WTC11 (cell line): ENCODE measurements around the gene PDE8A. TPM values are rescaled to one million over a fixed set of nuclear protein-coding genes. Genes with fewer than 3 reads are reported as not detected.

Source experiments
- ATAC-seq: fragments of 200-7000 bp; cut with Tn5 transposase; 2 replicates; pipeline ENCODE4 v1.10.0; 2021; ENCODE audit warnings: mild to moderate bottlenecking, moderate library complexity
- CTCF ChIA-PET: fragments of 300-600 bp; sonication (Branson Sonifier 250); formaldehyde crosslinking; loops from one replicate; lab custom pipeline; 2021; ENCODE audit warnings: antibody characterized with exemption; lab: Charles Lee
- POLR2A ChIA-PET: fragments of 350-600 bp; sonication (Branson Sonifier 250); formaldehyde crosslinking; loops from one replicate; lab custom pipeline; 2021; ENCODE audit warnings: antibody characterized with exemption; lab: Charles Lee
- DNase-seq: peaks from one replicate; pipeline ENCODE4 v3.0.0; 2021; ENCODE audit warnings: low spot score
- H3K27ac Mint-ChIP-seq: 2 replicates; pipeline ENCODE4 v1.8.0; 2021; ENCODE audit warnings: mixed read lengths
- H3K27me3 Mint-ChIP-seq: 2 replicates; pipeline ENCODE4 v1.8.0; 2021; ENCODE audit warnings: low read depth, mild to moderate bottlenecking, moderate library complexity, mixed read lengths
- H3K36me3 Mint-ChIP-seq: 2 replicates; pipeline ENCODE4 v1.8.0; 2021; ENCODE audit warnings: mixed read lengths
- H3K4me1 Mint-ChIP-seq: 2 replicates; pipeline ENCODE4 v1.8.0; 2022; ENCODE audit warnings: mixed read lengths
- H3K4me3 Mint-ChIP-seq: 2 replicates; pipeline ENCODE4 v1.8.0; 2021; ENCODE audit warnings: mild to moderate bottlenecking, moderate library complexity, mixed read lengths
- H3K9me3 Mint-ChIP-seq: 2 replicates; pipeline ENCODE4 v1.8.0; 2021; ENCODE audit warnings: mixed read lengths
- EMX1 ChIP-seq: fragments of 250-450 bp; sonication (Bioruptor Pico); IDR thresholded peaks from 2 replicates; pipeline ENCODE4 v1.8.0; 2021; ENCODE audit warnings: mild to moderate bottlenecking
- GABPB1 ChIP-seq: sonication (generic); formaldehyde crosslinking; IDR thresholded peaks from 2 replicates; pipeline ENCODE4 v1.8.1; 2023; ENCODE audit warnings: mild to moderate bottlenecking, missing genetic modification reagents
- JAZF1 ChIP-seq: fragments of 250-450 bp; sonication (Bioruptor Pico); IDR thresholded peaks from 2 replicates; pipeline ENCODE4 v1.9.0; 2021; ENCODE audit warnings: moderate library complexity, mild to moderate bottlenecking, inconsistent platforms
- NFE2L1 ChIP-seq: sonication (generic); formaldehyde crosslinking; IDR thresholded peaks from 2 replicates; pipeline ENCODE4 v1.8.1; 2023; ENCODE audit warnings: missing genetic modification reagents
- TCF7 ChIP-seq: sonication (generic); formaldehyde crosslinking; IDR thresholded peaks from 2 replicates; pipeline ENCODE4 v1.8.0; 2022; ENCODE audit warnings: mild to moderate bottlenecking, low read depth, missing genetic modification reagents, moderate library complexity
- ZNF219 ChIP-seq: sonication (generic); formaldehyde crosslinking; IDR thresholded peaks from 2 replicates; pipeline ENCODE4 v1.8.0; 2023; ENCODE audit warnings: missing genetic modification reagents, mild to moderate bottlenecking, borderline replicate concordance
- ZNF416 ChIP-seq: fragments of 250-450 bp; sonication (Bioruptor Pico); IDR thresholded peaks from 2 replicates; pipeline ENCODE4 v1.9.0; 2021; ENCODE audit warnings: mild to moderate bottlenecking, inconsistent platforms
- ZNF423 ChIP-seq: fragments of 250-450 bp; sonication (Bioruptor Pico); IDR thresholded peaks from 2 replicates; pipeline ENCODE4 v2.1.2; 2022; ENCODE audit warnings: mild to moderate bottlenecking, moderate library complexity
- total RNA-seq: library from RNA; stranded (reverse); gene quantifications from 3 replicates; pipeline ENCODE4 v1.2.3, GENCODE V29; 2021
- TF ChIP-seq, protein P1 (sequence below): sonication (generic); formaldehyde crosslinking; IDR thresholded peaks from 2 replicates; pipeline ENCODE4 v1.8.1; 2022; ENCODE audit warnings: low read depth, missing genetic modification reagents, borderline replicate concordance
- TF ChIP-seq, protein P2 (sequence below): sonication (generic); formaldehyde crosslinking; IDR thresholded peaks from 2 replicates; pipeline ENCODE4 v1.8.1; 2022; ENCODE audit warnings: missing genetic modification reagents, borderline replicate concordance
- TF ChIP-seq, protein P3 (sequence below): sonication (generic); formaldehyde crosslinking; IDR thresholded peaks from 2 replicates; pipeline ENCODE4 v1.8.0; 2023; ENCODE audit warnings: missing genetic modification reagents, mild to moderate bottlenecking, borderline replicate concordance
- TF ChIP-seq, protein P4 (sequence below): sonication (generic); formaldehyde crosslinking; IDR thresholded peaks from 2 replicates; pipeline ENCODE4 v1.8.0; 2023; ENCODE audit warnings: mild to moderate bottlenecking, missing genetic modification reagents
- TF ChIP-seq, protein P5 (sequence below): fragments of 200-600 bp; IDR thresholded peaks from 2 replicates; pipeline ENCODE4 v1.8.0; 2022; ENCODE audit warnings: antibody characterized with exemption
- TF ChIP-seq, protein P6 (sequence below): sonication (generic); formaldehyde crosslinking; IDR thresholded peaks from 2 replicates; pipeline ENCODE4 v1.8.1; 2022; ENCODE audit warnings: low read depth, mild to moderate bottlenecking, moderate library complexity, missing genetic modification reagents, borderline replicate concordance
- TF ChIP-seq, protein P7 (sequence below): sonication (generic); formaldehyde crosslinking; IDR thresholded peaks from 2 replicates; pipeline ENCODE4 v1.8.0; 2022; ENCODE audit warnings: mild to moderate bottlenecking, missing genetic modification reagents

The PDE8A gene
- total RNA-seq, 1 experiment from 2014 or later, result 13.9 TPM

DNA sequence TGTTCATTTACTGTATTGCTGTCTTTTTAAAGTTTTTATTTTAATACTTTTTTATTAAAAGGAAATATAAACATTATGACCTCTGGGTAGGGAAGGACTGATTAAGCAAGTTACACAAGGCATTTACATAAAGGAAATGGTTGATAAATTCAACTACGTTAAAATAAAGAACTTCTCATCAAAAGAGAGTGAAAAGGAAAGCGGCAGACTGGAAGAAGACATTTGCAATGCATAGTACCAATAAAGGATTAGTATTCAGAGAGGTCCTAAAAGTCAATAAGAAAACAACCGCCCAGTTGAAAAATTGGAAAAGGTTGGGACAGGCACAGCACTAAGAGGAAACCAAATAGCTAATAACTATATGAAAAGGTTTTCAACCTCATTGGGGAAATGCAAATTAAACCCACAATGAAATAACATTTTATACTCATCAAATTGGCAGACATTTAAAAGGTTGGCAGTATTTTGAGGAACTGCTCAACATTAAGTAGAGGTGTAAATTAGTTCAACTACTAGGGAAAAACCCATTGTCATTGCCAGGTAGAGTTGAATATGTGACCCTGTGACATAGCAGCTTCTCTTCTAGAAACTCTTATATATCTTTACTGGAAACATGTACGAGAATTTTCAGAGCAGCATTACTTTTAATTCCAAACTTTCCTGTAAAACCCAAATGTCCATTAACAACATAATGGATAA is 9.5 kb downstream of the PDE8A start:
- CTCF ChIA-PET, result interaction anchor here (1.1 kb wide), 1 partner anchor 178 kb away, joined by 4 read pairs; no protein-coding TSS in a partner anchor
- DNase-seq (no peak), ATAC-seq (no peak)
- Mint-ChIP-seq H3K4me1 (peaks cover 24% of the 10 kb centered on the region), H3K4me3 (no peak overlapping the region), H3K27me3 (no peaks in the 10 kb centered on the region), H3K9me3 (no peaks in the 10 kb centered on the region), H3K27ac (no peak overlapping the region), H3K36me3 (no peaks in the 10 kb centered on the region)
- POLR2A ChIA-PET, result no interaction called here
- TF ChIP-seq GABPB1 (CRISPR knock-in tag) (no peak), ZNF219 (no peak), JAZF1 (CRISPR knock-in tag) (no peak), ZNF416 (CRISPR knock-in tag) (no peak), NFE2L1 (CRISPR knock-in tag) (no peak), TCF7 (CRISPR knock-in tag) (no peak)
- TF ChIP-seq, protein P1, sequence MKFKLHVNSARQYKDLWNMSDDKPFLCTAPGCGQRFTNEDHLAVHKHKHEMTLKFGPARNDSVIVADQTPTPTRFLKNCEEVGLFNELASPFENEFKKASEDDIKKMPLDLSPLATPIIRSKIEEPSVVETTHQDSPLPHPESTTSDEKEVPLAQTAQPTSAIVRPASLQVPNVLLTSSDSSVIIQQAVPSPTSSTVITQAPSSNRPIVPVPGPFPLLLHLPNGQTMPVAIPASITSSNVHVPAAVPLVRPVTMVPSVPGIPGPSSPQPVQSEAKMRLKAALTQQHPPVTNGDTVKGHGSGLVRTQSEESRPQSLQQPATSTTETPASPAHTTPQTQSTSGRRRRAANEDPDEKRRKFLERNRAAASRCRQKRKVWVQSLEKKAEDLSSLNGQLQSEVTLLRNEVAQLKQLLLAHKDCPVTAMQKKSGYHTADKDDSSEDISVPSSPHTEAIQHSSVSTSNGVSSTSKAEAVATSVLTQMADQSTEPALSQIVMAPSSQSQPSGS (CRISPR knock-in tag), result no peak
- TF ChIP-seq, protein P2, sequence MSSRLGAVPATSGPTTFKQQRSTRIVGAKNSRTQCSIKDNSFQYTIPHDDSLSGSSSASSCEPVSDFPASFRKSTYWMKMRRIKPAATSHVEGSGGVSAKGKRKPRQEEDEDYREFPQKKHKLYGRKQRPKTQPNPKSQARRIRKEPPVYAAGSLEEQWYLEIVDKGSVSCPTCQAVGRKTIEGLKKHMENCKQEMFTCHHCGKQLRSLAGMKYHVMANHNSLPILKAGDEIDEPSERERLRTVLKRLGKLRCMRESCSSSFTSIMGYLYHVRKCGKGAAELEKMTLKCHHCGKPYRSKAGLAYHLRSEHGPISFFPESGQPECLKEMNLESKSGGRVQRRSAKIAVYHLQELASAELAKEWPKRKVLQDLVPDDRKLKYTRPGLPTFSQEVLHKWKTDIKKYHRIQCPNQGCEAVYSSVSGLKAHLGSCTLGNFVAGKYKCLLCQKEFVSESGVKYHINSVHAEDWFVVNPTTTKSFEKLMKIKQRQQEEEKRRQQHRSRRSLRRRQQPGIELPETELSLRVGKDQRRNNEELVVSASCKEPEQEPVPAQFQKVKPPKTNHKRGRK, result no peak
- TF ChIP-seq, protein P3, sequence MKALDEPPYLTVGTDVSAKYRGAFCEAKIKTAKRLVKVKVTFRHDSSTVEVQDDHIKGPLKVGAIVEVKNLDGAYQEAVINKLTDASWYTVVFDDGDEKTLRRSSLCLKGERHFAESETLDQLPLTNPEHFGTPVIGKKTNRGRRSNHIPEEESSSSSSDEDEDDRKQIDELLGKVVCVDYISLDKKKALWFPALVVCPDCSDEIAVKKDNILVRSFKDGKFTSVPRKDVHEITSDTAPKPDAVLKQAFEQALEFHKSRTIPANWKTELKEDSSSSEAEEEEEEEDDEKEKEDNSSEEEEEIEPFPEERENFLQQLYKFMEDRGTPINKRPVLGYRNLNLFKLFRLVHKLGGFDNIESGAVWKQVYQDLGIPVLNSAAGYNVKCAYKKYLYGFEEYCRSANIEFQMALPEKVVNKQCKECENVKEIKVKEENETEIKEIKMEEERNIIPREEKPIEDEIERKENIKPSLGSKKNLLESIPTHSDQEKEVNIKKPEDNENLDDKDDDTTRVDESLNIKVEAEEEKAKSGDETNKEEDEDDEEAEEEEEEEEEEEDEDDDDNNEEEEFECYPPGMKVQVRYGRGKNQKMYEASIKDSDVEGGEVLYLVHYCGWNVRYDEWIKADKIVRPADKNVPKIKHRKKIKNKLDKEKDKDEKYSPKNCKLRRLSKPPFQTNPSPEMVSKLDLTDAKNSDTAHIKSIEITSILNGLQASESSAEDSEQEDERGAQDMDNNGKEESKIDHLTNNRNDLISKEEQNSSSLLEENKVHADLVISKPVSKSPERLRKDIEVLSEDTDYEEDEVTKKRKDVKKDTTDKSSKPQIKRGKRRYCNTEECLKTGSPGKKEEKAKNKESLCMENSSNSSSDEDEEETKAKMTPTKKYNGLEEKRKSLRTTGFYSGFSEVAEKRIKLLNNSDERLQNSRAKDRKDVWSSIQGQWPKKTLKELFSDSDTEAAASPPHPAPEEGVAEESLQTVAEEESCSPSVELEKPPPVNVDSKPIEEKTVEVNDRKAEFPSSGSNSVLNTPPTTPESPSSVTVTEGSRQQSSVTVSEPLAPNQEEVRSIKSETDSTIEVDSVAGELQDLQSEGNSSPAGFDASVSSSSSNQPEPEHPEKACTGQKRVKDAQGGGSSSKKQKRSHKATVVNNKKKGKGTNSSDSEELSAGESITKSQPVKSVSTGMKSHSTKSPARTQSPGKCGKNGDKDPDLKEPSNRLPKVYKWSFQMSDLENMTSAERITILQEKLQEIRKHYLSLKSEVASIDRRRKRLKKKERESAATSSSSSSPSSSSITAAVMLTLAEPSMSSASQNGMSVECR, result no peak

DNA sequence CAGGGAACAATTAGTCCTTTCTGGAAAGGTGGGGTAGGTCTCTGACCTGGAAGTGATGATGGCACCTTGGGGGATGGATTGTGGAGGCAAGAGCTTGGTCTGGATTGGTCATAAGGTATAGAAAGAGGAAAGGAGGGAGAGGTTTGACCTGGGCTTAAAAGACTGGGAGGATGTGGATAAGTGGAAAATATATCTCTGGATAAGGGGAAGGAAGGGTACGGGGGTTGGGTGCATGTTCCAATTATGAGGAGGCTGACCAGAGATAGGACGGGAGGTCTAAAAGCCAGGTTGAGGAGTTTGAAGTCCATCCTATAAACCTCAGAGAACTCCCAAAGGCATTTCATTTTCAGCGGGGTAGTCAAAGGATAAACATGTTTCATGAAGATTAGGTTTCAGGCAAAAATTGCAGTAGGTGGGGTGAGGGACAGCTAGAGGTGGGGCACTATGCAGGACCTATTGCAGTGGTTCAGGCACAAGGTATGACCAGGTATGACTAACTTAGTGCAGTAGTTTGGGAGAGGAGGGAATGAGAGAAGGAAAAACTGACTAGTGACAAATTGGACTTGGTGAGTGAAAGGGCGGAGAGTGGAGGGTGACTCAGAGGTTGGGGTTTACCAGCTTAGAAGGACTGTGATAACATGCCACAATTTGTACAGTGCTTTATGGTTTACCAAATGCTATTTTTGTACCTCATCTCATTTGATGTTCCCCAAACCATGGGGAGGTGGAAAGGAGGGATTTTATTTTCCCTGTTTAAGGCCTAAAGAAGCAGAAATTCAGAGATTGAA is 10.7 kb downstream of the PDE8A start:
- no peak overlapping the region for H3K27ac Mint-ChIP-seq
- no peaks in the 10 kb centered on the region for H3K9me3 Mint-ChIP-seq
- peaks cover 24% of the 10 kb centered on the region for H3K4me1 Mint-ChIP-seq
- no peaks in the 10 kb centered on the region for H3K36me3 Mint-ChIP-seq
- no peaks in the 10 kb centered on the region for H3K27me3 Mint-ChIP-seq
- ChIA-PET CTCF (no interaction called here), POLR2A (no interaction called here)
- DNase-seq (no peak), ATAC-seq (no peak)
- no peak overlapping the region for H3K4me3 Mint-ChIP-seq
- TF ChIP-seq, protein P4, sequence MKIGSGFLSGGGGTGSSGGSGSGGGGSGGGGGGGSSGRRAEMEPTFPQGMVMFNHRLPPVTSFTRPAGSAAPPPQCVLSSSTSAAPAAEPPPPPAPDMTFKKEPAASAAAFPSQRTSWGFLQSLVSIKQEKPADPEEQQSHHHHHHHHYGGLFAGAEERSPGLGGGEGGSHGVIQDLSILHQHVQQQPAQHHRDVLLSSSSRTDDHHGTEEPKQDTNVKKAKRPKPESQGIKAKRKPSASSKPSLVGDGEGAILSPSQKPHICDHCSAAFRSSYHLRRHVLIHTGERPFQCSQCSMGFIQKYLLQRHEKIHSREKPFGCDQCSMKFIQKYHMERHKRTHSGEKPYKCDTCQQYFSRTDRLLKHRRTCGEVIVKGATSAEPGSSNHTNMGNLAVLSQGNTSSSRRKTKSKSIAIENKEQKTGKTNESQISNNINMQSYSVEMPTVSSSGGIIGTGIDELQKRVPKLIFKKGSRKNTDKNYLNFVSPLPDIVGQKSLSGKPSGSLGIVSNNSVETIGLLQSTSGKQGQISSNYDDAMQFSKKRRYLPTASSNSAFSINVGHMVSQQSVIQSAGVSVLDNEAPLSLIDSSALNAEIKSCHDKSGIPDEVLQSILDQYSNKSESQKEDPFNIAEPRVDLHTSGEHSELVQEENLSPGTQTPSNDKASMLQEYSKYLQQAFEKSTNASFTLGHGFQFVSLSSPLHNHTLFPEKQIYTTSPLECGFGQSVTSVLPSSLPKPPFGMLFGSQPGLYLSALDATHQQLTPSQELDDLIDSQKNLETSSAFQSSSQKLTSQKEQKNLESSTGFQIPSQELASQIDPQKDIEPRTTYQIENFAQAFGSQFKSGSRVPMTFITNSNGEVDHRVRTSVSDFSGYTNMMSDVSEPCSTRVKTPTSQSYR (CRISPR knock-in tag), result no peak
- TF ChIP-seq EMX1 (CRISPR knock-in tag) (no peak), ZNF423 (CRISPR knock-in tag) (no peak)
- TF ChIP-seq, protein P5, sequence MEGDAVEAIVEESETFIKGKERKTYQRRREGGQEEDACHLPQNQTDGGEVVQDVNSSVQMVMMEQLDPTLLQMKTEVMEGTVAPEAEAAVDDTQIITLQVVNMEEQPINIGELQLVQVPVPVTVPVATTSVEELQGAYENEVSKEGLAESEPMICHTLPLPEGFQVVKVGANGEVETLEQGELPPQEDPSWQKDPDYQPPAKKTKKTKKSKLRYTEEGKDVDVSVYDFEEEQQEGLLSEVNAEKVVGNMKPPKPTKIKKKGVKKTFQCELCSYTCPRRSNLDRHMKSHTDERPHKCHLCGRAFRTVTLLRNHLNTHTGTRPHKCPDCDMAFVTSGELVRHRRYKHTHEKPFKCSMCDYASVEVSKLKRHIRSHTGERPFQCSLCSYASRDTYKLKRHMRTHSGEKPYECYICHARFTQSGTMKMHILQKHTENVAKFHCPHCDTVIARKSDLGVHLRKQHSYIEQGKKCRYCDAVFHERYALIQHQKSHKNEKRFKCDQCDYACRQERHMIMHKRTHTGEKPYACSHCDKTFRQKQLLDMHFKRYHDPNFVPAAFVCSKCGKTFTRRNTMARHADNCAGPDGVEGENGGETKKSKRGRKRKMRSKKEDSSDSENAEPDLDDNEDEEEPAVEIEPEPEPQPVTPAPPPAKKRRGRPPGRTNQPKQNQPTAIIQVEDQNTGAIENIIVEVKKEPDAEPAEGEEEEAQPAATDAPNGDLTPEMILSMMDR, result no peak
- TF ChIP-seq, protein P6, sequence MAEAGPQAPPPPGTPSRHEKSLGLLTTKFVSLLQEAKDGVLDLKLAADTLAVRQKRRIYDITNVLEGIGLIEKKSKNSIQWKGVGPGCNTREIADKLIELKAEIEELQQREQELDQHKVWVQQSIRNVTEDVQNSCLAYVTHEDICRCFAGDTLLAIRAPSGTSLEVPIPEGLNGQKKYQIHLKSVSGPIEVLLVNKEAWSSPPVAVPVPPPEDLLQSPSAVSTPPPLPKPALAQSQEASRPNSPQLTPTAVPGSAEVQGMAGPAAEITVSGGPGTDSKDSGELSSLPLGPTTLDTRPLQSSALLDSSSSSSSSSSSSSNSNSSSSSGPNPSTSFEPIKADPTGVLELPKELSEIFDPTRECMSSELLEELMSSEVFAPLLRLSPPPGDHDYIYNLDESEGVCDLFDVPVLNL (CRISPR knock-in tag), result no peak
- TF ChIP-seq, protein P7, sequence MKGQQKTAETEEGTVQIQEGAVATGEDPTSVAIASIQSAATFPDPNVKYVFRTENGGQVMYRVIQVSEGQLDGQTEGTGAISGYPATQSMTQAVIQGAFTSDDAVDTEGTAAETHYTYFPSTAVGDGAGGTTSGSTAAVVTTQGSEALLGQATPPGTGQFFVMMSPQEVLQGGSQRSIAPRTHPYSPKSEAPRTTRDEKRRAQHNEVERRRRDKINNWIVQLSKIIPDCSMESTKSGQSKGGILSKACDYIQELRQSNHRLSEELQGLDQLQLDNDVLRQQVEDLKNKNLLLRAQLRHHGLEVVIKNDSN, result no peak
